Astrocyte of the cerebellum (primary cell): ENCODE measurements around the gene BACE1-AS.

Experiments used
- DNase-seq: peaks from one replicate; pipeline ENCODE4 v3.0.0-alpha.2; 2011; ENCODE audit warnings: low read depth
- H3K4me3 ChIP-seq: 2 replicates; pipeline ENCODE4 v1.5.1; 2011; ENCODE audit warnings: mild to moderate bottlenecking, low read depth, low read length, moderate library complexity
- CTCF ChIP-seq: IDR thresholded peaks from 2 replicates; pipeline ENCODE4 v1.5.1; 2012; ENCODE audit warnings: low read length, low read depth, moderate library complexity, mild to moderate bottlenecking; ENCODE audit errors: missing control alignments
- in situ Hi-C: cut with HindIII; loops from 2 replicates; pipeline ENCODE4 v1.10.0; 2017; ENCODE audit warnings: low sequenced_read_pairs

BACE1-AS gene

GRCh38 chr11:117337076-117337475 is 45.9 kb downstream of the BACE1-AS start:
- no peak for DNase-seq
- TF ChIP-seq CTCF: no peak
- in situ Hi-C loops: no loop called here
- no peak overlapping the region for H3K4me3 ChIP-seq
